Stomach smooth muscle (tissue), 2 donors: ENCODE data around the gene PIMREG.
A peak's percentile ranks its signal among the peaks of the same experiment; 100 is the strongest.

ENCODE experiments used
- H3K27ac ChIP-seq: one replicate; pipeline ENCODE4 v1.7.0; 2013; ENCODE audit warnings: mild to moderate bottlenecking, low read length, inconsistent platforms
- H3K27me3 ChIP-seq, 2 donors: one replicate each; pipeline ENCODE4 v1.7.0; 2013; ENCODE audit warnings: low read length in 2 of 2; ENCODE audit not compliant: insufficient read depth in 2 of 2, control insufficient read depth in 1 of 2
- H3K36me3 ChIP-seq, 2 donors: one replicate each; pipeline ENCODE4 v1.7.0; 2013; ENCODE audit warnings: low read length in 2 of 2; ENCODE audit not compliant: control insufficient read depth in 2 of 2, insufficient read depth in 2 of 2
- H3K4me1 ChIP-seq: one replicate; pipeline ENCODE4 v1.7.0; 2013; ENCODE audit warnings: low read length; ENCODE audit not compliant: control insufficient read depth, insufficient read depth
- H3K4me3 ChIP-seq, 2 donors: one replicate each; pipeline ENCODE4 v1.7.0; 2013; ENCODE audit warnings: low read length in 2 of 2
- H3K9ac ChIP-seq, 2 donors: one replicate each; pipeline ENCODE4 v1.7.0; 2013; ENCODE audit warnings: low read length in 2 of 2, mild to moderate bottlenecking in 1 of 2
- H3K9me3 ChIP-seq, 2 donors: one replicate each; pipeline ENCODE4 v1.7.0; 2013; ENCODE audit warnings: low read length in 2 of 2; ENCODE audit not compliant: control insufficient read depth in 2 of 2
- donor health status: healthy.
- donor health status: Pancreatic carcinoma.

Gene PIMREG

DNA sequence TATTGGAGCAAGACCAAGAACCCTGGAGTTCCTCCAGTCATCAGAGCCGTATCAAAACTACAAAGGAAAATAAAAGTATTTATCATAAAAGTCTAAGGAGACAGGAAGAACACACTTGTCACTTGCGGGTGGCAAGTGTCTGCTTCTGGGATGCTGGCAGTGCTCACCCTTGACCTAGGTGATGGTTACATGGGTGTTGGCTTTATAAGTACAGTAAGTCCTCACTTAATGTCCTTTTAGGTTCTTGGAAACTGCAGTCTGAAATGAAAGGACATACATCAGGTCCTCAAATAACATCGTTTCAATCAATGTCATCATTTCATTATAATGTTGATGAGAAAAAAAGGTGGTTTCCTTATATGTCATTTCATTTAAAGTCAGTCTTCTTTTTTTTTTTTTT lies 6.3 kb upstream of the PIMREG start:
- H3K4me3 ChIP-seq, result no peak overlapping the region
- no peak overlapping the region for H3K27ac ChIP-seq
- no peaks in the 10 kb centered on the region for H3K36me3 ChIP-seq
- H3K9ac ChIP-seq, result no peak overlapping the region
- H3K4me1 ChIP-seq, result peaks cover 2% of the 10 kb centered on the region
- H3K9me3 ChIP-seq, result no peaks in the 10 kb centered on the region
- H3K27me3 ChIP-seq, result peaks cover 8 to 9% of the 10 kb centered on the region in 2 donors

DNA sequence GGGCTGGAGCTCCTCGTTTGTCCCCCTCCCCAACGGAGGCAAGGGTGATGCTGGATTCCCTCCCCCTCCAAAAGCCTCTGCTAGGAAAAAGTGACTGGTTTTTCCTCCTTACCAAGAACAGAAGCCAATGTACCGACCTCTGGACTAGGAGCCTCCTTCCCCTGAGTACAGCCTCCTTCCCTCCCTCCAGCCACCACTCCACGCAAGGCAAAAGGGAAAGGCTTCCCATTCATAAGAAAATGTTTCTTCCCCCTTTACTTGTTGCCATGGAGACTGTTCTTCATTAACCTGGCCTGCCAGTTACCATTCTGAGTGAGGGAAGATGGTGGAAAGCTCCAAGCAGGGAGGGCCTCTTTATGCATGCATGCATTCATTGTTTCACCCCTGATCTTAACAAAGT lies 4.3 kb upstream of the PIMREG start:
- no peak overlapping the region for H3K27ac ChIP-seq
- H3K27me3 ChIP-seq, result peaks cover 8 to 9% of the 10 kb centered on the region in 2 donors
- peaks cover 15% of the 10 kb centered on the region for H3K4me1 ChIP-seq
- H3K36me3 ChIP-seq, result no peaks in the 10 kb centered on the region
- H3K9me3 ChIP-seq, result no peaks in the 10 kb centered on the region
- H3K4me3 ChIP-seq, result no peak overlapping the region
- no peak overlapping the region for H3K9ac ChIP-seq

DNA sequence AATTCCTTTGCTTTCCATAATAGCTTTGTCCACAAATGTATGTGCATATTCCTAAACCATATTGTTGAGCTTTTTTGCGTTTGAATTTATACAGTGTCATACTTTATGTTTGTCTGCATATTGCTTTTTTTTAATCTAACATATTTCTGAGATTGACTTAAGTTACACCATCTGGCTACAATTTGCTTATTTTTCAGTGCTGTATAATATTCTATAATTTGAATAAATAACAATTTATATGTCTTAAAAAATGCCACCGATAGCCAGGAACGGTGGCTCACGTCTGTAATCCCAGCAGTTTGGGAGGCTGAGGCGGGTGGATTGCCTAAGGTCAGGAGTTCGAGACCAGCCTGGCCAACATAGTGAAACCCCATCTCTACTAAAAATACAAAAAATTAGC lies 1.5 kb upstream of the PIMREG start:
- Histone ChIP-seq H3K9me3 (no peaks in the 10 kb centered on the region), H3K27me3 (peaks cover 4 to 6% of the 10 kb centered on the region in 2 donors), H3K4me3 (no peak overlapping the region), H3K27ac (no peak overlapping the region), H3K9ac (no peak overlapping the region), H3K36me3 (no peaks in the 10 kb centered on the region), H3K4me1 (peaks cover 13% of the 10 kb centered on the region)

DNA sequence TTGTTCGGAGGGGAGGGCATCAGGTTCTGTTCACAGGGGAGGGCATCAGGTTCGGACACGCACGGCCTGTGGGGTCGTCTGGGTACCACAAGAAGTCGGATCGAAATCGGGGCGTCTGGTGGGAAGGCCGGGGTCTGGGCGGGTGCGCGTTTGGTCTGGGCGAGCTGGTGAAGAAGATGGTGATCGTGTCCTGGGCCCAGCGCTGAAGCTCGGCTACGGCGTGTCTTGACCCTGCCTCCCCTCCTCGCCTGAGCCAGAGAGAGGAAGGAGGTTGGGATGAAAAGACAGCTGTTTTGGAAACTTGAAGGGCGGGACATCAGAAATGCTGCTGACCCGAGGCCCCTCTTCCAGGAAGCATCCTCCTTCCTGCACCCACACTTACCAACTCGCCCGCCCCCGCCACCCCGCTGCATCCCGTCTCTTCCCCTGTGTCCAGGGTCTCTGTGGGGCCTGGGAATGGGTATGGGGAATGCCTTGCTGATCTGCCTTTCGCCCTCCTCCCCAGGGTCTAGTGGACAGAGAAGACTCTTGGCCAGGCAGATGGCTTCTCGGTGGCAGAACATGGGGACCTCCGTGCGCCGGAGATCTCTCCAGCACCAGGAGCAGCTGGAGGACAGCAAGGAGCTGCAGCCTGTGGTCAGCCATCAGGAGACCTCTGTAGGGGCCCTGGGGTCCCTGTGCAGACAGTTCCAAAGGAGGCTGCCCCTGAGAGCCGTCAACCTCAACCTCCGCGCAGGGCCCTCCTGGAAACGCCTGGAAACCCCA lies 498 bp downstream of the PIMREG start:
- no peak overlapping the region for H3K9ac ChIP-seq
- H3K27me3 ChIP-seq, result peaks cover 0 to 3% of the 10 kb centered on the region in 2 donors
- H3K9me3 ChIP-seq, result no peaks in the 10 kb centered on the region
- no peak overlapping the region for H3K27ac ChIP-seq
- H3K36me3 ChIP-seq, result no peaks in the 10 kb centered on the region
- H3K4me1 ChIP-seq, result peaks cover 13% of the 10 kb centered on the region
- peak overlapping the region; percentile 79 to 91 for H3K4me3 ChIP-seq

DNA sequence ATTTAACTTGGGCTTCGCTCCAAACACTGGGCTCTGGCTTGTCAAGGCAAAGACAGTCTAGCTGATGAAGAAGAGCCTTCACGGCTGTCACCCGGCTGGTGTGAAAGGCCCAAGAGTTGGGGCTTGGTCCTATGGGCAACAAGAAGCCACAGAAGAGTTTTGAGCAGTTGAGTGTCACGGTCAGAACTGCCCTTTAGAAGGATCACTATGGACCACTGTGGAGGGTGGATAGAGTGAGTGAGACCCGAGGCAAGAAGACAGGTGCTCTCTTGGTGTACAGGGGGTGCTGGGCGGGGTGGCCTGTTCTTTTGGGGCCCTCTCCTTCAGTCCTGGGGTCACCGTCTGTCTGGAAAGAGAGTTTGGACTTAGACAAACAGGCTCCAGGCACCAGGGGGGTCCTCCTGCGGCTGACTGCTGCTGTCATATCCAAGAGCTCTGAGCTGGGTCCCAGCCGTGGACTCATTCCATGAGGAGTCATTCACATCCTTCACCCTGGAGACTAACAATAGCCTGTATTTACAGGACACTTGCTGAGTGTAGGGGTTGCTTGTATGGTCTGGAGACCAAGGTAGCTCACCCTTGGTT lies 2.4 kb downstream of the PIMREG start:
- no peak overlapping the region for H3K9ac ChIP-seq
- no peaks in the 10 kb centered on the region for H3K27me3 ChIP-seq
- no peaks in the 10 kb centered on the region for H3K9me3 ChIP-seq
- no peaks in the 10 kb centered on the region for H3K36me3 ChIP-seq
- no peak overlapping the region for H3K27ac ChIP-seq
- peaks cover 13% of the 10 kb centered on the region for H3K4me1 ChIP-seq
- no peak overlapping the region for H3K4me3 ChIP-seq

DNA sequence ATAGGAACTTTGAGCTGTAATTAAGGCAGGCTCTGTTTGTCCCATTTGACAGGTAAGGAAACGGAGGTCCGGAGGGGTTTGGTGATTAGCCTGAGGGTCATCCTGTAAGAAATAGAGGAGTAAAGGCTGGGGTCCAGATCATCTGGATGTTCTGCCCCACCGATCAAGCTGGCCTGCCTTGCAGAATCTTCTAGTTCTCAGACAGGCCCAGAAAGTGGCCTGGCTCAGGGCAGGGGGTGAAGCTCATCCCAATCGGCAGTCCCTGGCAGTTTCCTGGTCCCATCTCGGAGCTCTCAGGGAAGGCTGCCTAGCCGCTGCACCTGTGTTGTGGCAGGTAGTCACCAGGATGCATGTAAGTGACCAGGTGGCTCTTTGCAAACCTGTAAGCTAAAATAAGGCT lies 4.2 kb downstream of the PIMREG start:
- Histone ChIP-seq H3K27ac (no peak overlapping the region), H3K36me3 (peaks cover 0 to 2% of the 10 kb centered on the region in 2 donors), H3K27me3 (no peaks in the 10 kb centered on the region), H3K9ac (no peak overlapping the region), H3K9me3 (no peaks in the 10 kb centered on the region), H3K4me1 (peaks cover 10% of the 10 kb centered on the region), H3K4me3 (no peak overlapping the region)

DNA sequence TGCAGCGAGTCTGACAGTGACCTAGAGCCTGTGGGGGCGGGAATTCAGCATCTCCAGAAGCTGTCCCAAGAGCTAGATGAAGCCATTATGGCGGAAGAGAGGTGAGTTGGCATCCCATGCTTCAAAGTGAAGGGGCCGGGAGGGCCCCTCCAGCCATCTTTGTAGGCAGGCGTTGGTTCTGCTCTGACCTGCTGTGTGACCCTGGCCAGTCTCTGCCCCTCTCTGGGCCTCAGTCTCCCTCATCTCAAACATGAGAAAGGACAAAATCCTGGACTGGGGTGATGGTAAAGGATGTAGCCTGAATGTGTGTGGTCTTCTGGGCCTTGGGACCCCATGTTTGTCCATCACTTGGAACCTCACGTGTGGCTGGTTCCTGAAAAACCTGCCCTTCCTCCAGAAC lies 5.1 kb downstream of the PIMREG start:
- Histone ChIP-seq H3K27ac (no peak overlapping the region), H3K4me3 (no peak overlapping the region), H3K27me3 (no peaks in the 10 kb centered on the region), H3K4me1 (peaks cover 5% of the 10 kb centered on the region), H3K36me3 (peaks cover 0 to 2% of the 10 kb centered on the region in 2 donors), H3K9ac (no peak overlapping the region), H3K9me3 (no peaks in the 10 kb centered on the region)

DNA sequence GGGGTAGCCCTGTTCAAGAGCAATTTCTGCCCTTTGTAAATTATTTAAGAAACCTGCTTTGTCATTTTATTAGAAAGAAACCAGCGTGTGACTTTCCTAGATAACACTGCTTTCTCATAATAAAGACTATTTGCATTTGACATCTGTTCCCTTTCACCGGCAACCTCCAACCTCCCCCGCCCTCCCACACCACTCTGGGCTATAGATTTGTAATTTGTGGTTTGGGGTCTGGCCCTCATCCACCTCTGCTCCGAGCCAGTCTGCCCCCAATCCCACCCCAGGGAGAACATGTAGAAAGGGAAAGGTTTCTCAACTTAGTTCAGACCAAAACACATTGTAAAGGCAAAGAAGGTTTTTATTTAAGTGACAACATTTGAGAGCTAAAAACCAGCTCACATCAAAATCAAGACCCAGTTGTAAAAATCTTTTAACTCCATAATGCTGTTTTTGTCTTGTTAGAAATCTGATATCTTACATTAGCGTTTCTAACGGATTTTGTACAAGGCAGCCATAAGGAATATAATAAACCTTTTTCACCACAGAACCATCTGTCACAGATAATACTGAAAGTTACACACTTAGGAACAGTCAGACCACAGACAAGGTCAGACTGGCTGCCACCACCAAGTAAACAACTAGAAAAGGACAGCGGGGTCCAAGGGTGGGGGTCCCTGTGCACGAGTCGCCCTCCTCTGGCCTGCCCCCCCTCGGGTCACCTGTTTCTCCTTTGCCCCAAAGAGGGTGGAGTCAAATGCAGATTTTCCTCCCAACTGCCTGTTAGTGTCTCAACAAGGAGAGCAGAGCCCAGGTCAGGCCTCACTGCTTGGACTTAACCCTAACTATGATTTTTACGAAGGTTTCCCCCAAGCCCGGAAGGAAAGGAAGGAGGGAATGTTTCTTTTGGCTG lies 6.9 kb downstream of the PIMREG start:
- H3K27ac ChIP-seq, result no peak overlapping the region
- no peak overlapping the region for H3K9ac ChIP-seq
- no peaks in the 10 kb centered on the region for H3K27me3 ChIP-seq
- H3K9me3 ChIP-seq, result no peaks in the 10 kb centered on the region
- no peak overlapping the region for H3K4me3 ChIP-seq
- H3K36me3 ChIP-seq, result peaks cover 0 to 2% of the 10 kb centered on the region in 2 donors
- H3K4me1 ChIP-seq, result peaks cover 6% of the 10 kb centered on the region

DNA sequence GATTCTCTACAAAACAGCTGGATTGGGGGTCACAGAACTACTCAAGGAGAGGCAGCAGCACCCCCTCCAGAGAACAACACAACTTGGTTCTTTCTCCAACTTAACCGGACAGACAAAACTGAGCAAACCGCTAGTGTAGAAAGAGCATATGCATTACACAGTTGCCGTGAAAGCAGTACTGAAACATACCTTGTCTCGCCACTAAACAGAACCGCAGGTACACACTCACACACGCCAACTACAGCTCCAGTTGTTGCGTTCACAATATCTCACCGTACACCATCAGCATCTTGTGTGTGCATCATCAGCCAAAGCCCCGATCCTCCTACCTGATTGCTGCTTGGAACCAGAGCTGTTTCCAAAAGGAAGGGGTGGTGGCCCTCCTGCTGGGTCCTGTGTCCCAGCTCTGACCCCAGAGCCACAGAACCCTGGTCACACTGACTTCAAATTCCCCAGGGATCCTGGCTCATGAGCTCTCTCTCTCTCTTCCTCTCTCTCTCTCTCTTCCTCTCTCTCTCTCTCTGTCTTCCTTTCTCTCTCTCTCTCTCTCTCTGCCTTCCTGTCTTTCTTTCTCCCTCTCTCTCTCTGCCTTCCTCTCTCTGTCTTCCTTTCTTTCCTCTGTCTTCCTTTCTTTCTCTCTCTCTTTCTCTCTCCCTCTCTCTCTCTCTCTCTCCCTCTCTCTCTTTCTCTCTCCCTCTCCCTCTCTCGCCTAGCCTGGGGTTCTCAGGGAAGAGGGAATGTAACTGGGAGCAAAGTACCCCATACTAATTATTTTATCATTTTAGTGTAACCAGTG lies 8.4 kb downstream of the PIMREG start:
- Histone ChIP-seq H3K27ac (no peak overlapping the region), H3K27me3 (no peaks in the 10 kb centered on the region), H3K9me3 (no peaks in the 10 kb centered on the region), H3K36me3 (peaks cover 0 to 2% of the 10 kb centered on the region in 2 donors), H3K9ac (no peak overlapping the region), H3K4me1 (peaks cover 14% of the 10 kb centered on the region), H3K4me3 (no peak overlapping the region)
